K562 (cell line): Measurements from ENCODE around the gene ADI1. TPM values are rescaled to one million over a fixed set of nuclear protein-coding genes. Genes with fewer than 3 reads are reported as not detected.

Experiments used
- DNMT1 ChIP-seq: fragments of 450-650 bp; IDR thresholded peaks from 2 replicates; pipeline ENCODE4 v1.6.1; 2016; ENCODE audit warnings: antibody characterized with exemption, mild to moderate bottlenecking
- EHMT2 ChIP-seq: fragments of 450-650 bp; IDR thresholded peaks from 2 replicates; pipeline ENCODE4 v1.6.1; 2018; ENCODE audit warnings: antibody characterized with exemption
- HNRNPH1 ChIP-seq: fragments of 200-400 bp; formaldehyde crosslinking; optimal IDR thresholded peaks from 2 replicates; pipeline ENCODE3; 2017; ENCODE audit warnings: low read depth, mild to moderate bottlenecking, low read length, moderate library complexity
- HNRNPLL ChIP-seq: fragments of 200-400 bp; formaldehyde crosslinking; IDR thresholded peaks from 2 replicates; pipeline ENCODE4 v1.6.1; 2017; ENCODE audit warnings: low read length, low read depth, mild to moderate bottlenecking; ENCODE audit not compliant: poor library complexity, severe bottlenecking
- ILK ChIP-seq: fragments of 450-650 bp; IDR thresholded peaks from 2 replicates; pipeline ENCODE4 v1.6.1; 2016; ENCODE audit warnings: missing genetic modification characterization, low read depth, mild to moderate bottlenecking, missing compliant biosample characterization, moderate library complexity, borderline replicate concordance
- IRF1 ChIP-seq: sonication (generic); formaldehyde crosslinking; IDR thresholded peaks from 2 replicates; pipeline ENCODE4 v1.8.0; 2022; ENCODE audit warnings: missing genetic modification reagents, mild to moderate bottlenecking, borderline replicate concordance
- KHSRP ChIP-seq: fragments of 450-650 bp; IDR thresholded peaks from 2 replicates; pipeline ENCODE4 v1.6.1; 2017
- NELFE ChIP-seq: IDR thresholded peaks from 2 replicates; pipeline ENCODE4 v1.6.1; 2011; ENCODE audit warnings: mild to moderate bottlenecking; ENCODE audit not compliant: insufficient read depth, insufficient read length
- POLR3A ChIP-seq: IDR thresholded peaks from 2 replicates; pipeline ENCODE4 v1.6.1; 2011; ENCODE audit warnings: borderline replicate concordance, mild to moderate bottlenecking, moderate library complexity; ENCODE audit not compliant: insufficient read length, insufficient read depth; ENCODE audit errors: extremely low read depth
- PREB ChIP-seq: sonication (generic); formaldehyde crosslinking; IDR thresholded peaks from 2 replicates; pipeline ENCODE4 v1.8.1; 2023; ENCODE audit warnings: mild to moderate bottlenecking, missing genetic modification reagents
- PTRF ChIP-seq: fragments of 450-650 bp; IDR thresholded peaks from 2 replicates; pipeline ENCODE4 v1.6.1; 2016; ENCODE audit warnings: mild to moderate bottlenecking, missing genetic modification characterization, missing compliant biosample characterization
- RBM34 ChIP-seq: fragments of 200-400 bp; formaldehyde crosslinking; IDR thresholded peaks from 2 replicates; pipeline ENCODE4 v1.6.1; 2018; ENCODE audit warnings: low read length, borderline replicate concordance; ENCODE audit not compliant: insufficient read depth
- SMAD1 ChIP-seq: fragments of 150-350 bp; IDR thresholded peaks from 2 replicates; pipeline ENCODE4 v1.6.1; 2014; ENCODE audit warnings: low read length, low read depth; ENCODE audit not compliant: partially characterized antibody
- SMAD2 ChIP-seq: fragments of 150-350 bp; IDR thresholded peaks from 2 replicates; pipeline ENCODE4 v1.6.1; 2014; ENCODE audit warnings: low read depth, mild to moderate bottlenecking, low read length
- ZBTB12 ChIP-seq: fragments of 250-450 bp; sonication (Bioruptor Pico); IDR thresholded peaks from 2 replicates; pipeline ENCODE4 v1.4.0; 2020
- ZFP91 ChIP-seq: sonication (generic); formaldehyde crosslinking; IDR thresholded peaks from 2 replicates; pipeline ENCODE4 v1.8.0; 2022; ENCODE audit warnings: mild to moderate bottlenecking, missing genetic modification reagents
- ZKSCAN3 ChIP-seq: fragments of 250-450 bp; sonication (Bioruptor Pico); IDR thresholded peaks from 2 replicates; pipeline ENCODE4 v1.4.0; 2020
- ZNF12 ChIP-seq: sonication (generic); formaldehyde crosslinking; IDR thresholded peaks from 2 replicates; pipeline ENCODE4 v1.4.0; 2020; ENCODE audit warnings: mild to moderate bottlenecking, missing genetic modification reagents
- ZNF277 ChIP-seq: fragments of 250-450 bp; sonication (Bioruptor Pico); IDR thresholded peaks from 2 replicates; pipeline ENCODE4 v1.8.0; 2022; ENCODE audit warnings: inconsistent platforms, mild to moderate bottlenecking, moderate library complexity, borderline replicate concordance
- ZNF354B ChIP-seq: fragments of 250-450 bp; sonication (Bioruptor Pico); IDR thresholded peaks from 2 replicates; pipeline ENCODE4 v1.4.0; 2020
- ZNF445 ChIP-seq: fragments of 250-450 bp; sonication (Bioruptor Pico); IDR thresholded peaks from 2 replicates; pipeline ENCODE4 v1.4.0; 2020; ENCODE audit warnings: low read depth, mild to moderate bottlenecking, moderate library complexity
- ZNF785 ChIP-seq: fragments of 250-450 bp; sonication (Bioruptor Pico); IDR thresholded peaks from 2 replicates; pipeline ENCODE4 v1.4.0; 2020; ENCODE audit warnings: mild to moderate bottlenecking
- polyA plus RNA-seq, 8 experiments: library from polyadenylated mRNA; depleted of rRNA in 4 of 8; stranded (reverse) in 5 of 8; unstranded in 3 of 8; fragments of >200 nt; fragmentation: Nextera tagmentation in 2 of 8; fragmentation: Illumina TruSeq in 1 of 8; extraction: Ambion mirVana in 2 of 8; extraction: Trizol in 1 of 8; gene quantifications; 2 replicates each; pipeline versions ENCODE4 v1.2.1 to v1.2.3, GENCODE V29; 2011 to 2014; ENCODE audit warnings: inconsistent platforms in 1 of 8, missing spikeins in 1 of 8
- total RNA-seq, 7 experiments: library from RNA; depleted of rRNA in 6 of 7; stranded (reverse); fragments of >200 nt in 6 of 7; fragmentation: Illumina TruSeq in 2 of 7; extraction: Trizol in 2 of 7; gene quantifications; 2 replicates each; pipeline versions ENCODE4 v1.2.1 to v1.2.3, GENCODE V29; 2011 to 2021; ENCODE audit warnings: low replicate concordance in 1 of 7

ADI1 gene
- total and polyA plus RNA-seq, 9 of the 15 experiments (the other 6 are each of a cell fraction or from before 2014, with no cell fraction given), result 6.1 to 51.0 (median 27.1) TPM

GRCh38 chr2:3519255-3520205 is at the start of gene ADI1 (continued):
- no peak for TF ChIP-seq NELFE
- no peak for TF ChIP-seq RBM34
- TF ChIP-seq DNMT1, result no peak
- no peak for TF ChIP-seq HNRNPH1
- no peak for TF ChIP-seq ZNF354B (CRISPR knock-in tag)
- TF ChIP-seq ZBTB12 (CRISPR knock-in tag), result 0 out of 2 replicates have a peak, but pooled peaks have one; percentile 25
- TF ChIP-seq ZNF445, result no peak
- TF ChIP-seq PTRF (tag), result no peak
- TF ChIP-seq POLR3A, result no peak
- no peak for TF ChIP-seq ZKSCAN3 (CRISPR knock-in tag)
- 0 out of 2 replicates have a peak, but pooled peaks have one; percentile 26 for TF ChIP-seq ZFP91 (CRISPR knock-in tag)
- TF ChIP-seq PREB (CRISPR knock-in tag), result no peak
- TF ChIP-seq SMAD2, result no peak
- no peak for TF ChIP-seq ILK (tag)
- no peak for TF ChIP-seq ZNF785 (CRISPR knock-in tag)
- TF ChIP-seq ZNF277 (CRISPR knock-in tag), result no peak
- no peak for TF ChIP-seq SMAD1
- TF ChIP-seq EHMT2, result no peak
- peak; percentile 95 for TF ChIP-seq HNRNPLL
- TF ChIP-seq IRF1 (CRISPR knock-in tag), result no peak
- peak; percentile 64; the same call in 1 of the 2 replicates for TF ChIP-seq ZNF12 (CRISPR knock-in tag)
- TF ChIP-seq KHSRP, result no peak
